HK-2 (cell line): ENCODE data around the gene CELSR2.

Experiments
- DNase-seq: peaks from one replicate; pipeline ENCODE4 v3.0.0-alpha.2; 2018; ENCODE audit not compliant: unreplicated experiment

Gene CELSR2

GRCh38 chr1:109264379-109264755 lies 15.0 kb downstream of the CELSR2 start:
- no peak for DNase-seq

GRCh38 chr1:109265016-109265415 lies 15.7 kb downstream of the CELSR2 start:
- DNase-seq: no peak

- DNase-seq: no peak
These were observed 16.5 kb downstream of the CELSR2 start for GRCh38 chr1:109265741-109266330.

GRCh38 chr1:109266965-109267364 lies 17.6 kb downstream of the CELSR2 start:
- no peak for DNase-seq

- no peak for DNase-seq
These were observed 18.5 kb downstream of the CELSR2 start for GRCh38 chr1:109267743-109268300.

GRCh38 chr1:109268431-109269211 lies 19.3 kb downstream of the CELSR2 start:
- no peak for DNase-seq

GRCh38 chr1:109269212-109269980 lies 20.1 kb downstream of the CELSR2 start:
- no peak for DNase-seq

GRCh38 chr1:109269981-109270622 lies 20.8 kb downstream of the CELSR2 start:
- DNase-seq: no peak

- no peak for DNase-seq
These were observed 21.4 kb downstream of the CELSR2 start for GRCh38 chr1:109270623-109271317.

GRCh38 chr1:109271458-109271857 lies 22.1 kb downstream of the CELSR2 start:
- DNase-seq: no peak

- no peak for DNase-seq
These were observed 22.9 kb downstream of the CELSR2 start for GRCh38 chr1:109272021-109272799.

GRCh38 chr1:109272831-109273547 lies 23.6 kb downstream of the CELSR2 start:
- DNase-seq: no peak

- DNase-seq: no peak
These were observed 24.4 kb downstream of the CELSR2 start for GRCh38 chr1:109273570-109274288.

- peak; percentile 65 for DNase-seq
These were observed 25.5 kb downstream of the CELSR2 start for GRCh38 chr1:109274533-109275476.

- no peak for DNase-seq
These were observed 26.5 kb downstream of the CELSR2 start for GRCh38 chr1:109275706-109276345.

GRCh38 chr1:109277434-109278204 lies 28.3 kb downstream of the CELSR2 start:
- peak; percentile 76 for DNase-seq
